GM23338 (cell line): Measurements from ENCODE around the gene TMEM242. TPM values are rescaled to one million over a fixed set of nuclear protein-coding genes. Genes with fewer than 3 reads are reported as not detected.

Experiments
- ATAC-seq: fragments of 200-7000 bp; cut with Tn5 transposase; 3 replicates; pipeline ENCODE4 v1.9.1; 2020
- DNase-seq: peaks from one replicate; pipeline ENCODE4 v3.0.0-alpha.2; 2015; ENCODE audit warnings: low spot score
- H2AFZ ChIP-seq: fragments of 200-600 bp; sonication (generic); 2 replicates; pipeline ENCODE4 v1.8.0; 2016; ENCODE audit warnings: antibody characterized with exemption, mild to moderate bottlenecking, moderate library complexity
- H3F3A ChIP-seq: fragments of 200-600 bp; sonication (generic); replicated peaks from 2 replicates; pipeline ENCODE4 v1.8.0; 2017; ENCODE audit warnings: antibody characterized with exemption, mixed run types, low read depth
- H3K27ac ChIP-seq: fragments of 200-600 bp; sonication (generic); 2 replicates; pipeline ENCODE4 v1.6.1; 2016; ENCODE audit warnings: low read depth
- H3K27me3 ChIP-seq: fragments of 200-600 bp; sonication (generic); 2 replicates; pipeline ENCODE4 v1.8.0; 2016; ENCODE audit warnings: mild to moderate bottlenecking, mixed run types, moderate library complexity; ENCODE audit not compliant: insufficient read depth
- H3K36me3 ChIP-seq: fragments of 200-600 bp; sonication (generic); 2 replicates; pipeline ENCODE4 v1.8.0; 2016; ENCODE audit warnings: mild to moderate bottlenecking; ENCODE audit not compliant: insufficient read depth
- H3K4me1 ChIP-seq: fragments of 200-600 bp; sonication (generic); 2 replicates; pipeline ENCODE4 v1.8.0; 2016; ENCODE audit warnings: mild to moderate bottlenecking, moderate library complexity; ENCODE audit not compliant: insufficient read depth
- H3K4me2 ChIP-seq: fragments of 200-600 bp; sonication (generic); 2 replicates; pipeline ENCODE4 v1.7.1; 2017; ENCODE audit warnings: mixed run types
- H3K4me3 ChIP-seq: fragments of 200-600 bp; sonication (generic); 2 replicates; pipeline ENCODE4 v1.6.1; 2016; ENCODE audit warnings: mixed run types
- H3K79me2 ChIP-seq: fragments of 200-600 bp; sonication (generic); replicated peaks from 2 replicates; pipeline ENCODE4 v1.8.0; 2017; ENCODE audit warnings: mild to moderate bottlenecking; ENCODE audit not compliant: insufficient read depth
- H3K9me2 ChIP-seq: fragments of 200-600 bp; sonication (generic); 2 replicates; pipeline ENCODE4 v1.8.0; 2017; ENCODE audit not compliant: insufficient read depth
- H4K20me1 ChIP-seq: fragments of 200-600 bp; sonication (generic); replicated peaks from 2 replicates; pipeline ENCODE4 v1.8.0; 2017; ENCODE audit warnings: mild to moderate bottlenecking; ENCODE audit not compliant: insufficient read depth
- H3K27ac Mint-ChIP-seq: 2 replicates; pipeline ENCODE4 v1.8.0; 2020; ENCODE audit warnings: inconsistent platforms, mild to moderate bottlenecking, moderate library complexity, mixed read lengths
- H3K27me3 Mint-ChIP-seq: 3 replicates; pipeline ENCODE4 v1.8.0; 2022; ENCODE audit warnings: low read depth, mild to moderate bottlenecking, moderate library complexity, mixed read lengths, inconsistent platforms; ENCODE audit not compliant: insufficient read depth, poor library complexity
- H3K36me3 Mint-ChIP-seq: 3 replicates; pipeline ENCODE4 v1.8.0; 2021; ENCODE audit warnings: low read depth, mild to moderate bottlenecking, inconsistent platforms, moderate library complexity, mixed read lengths
- H3K4me1 Mint-ChIP-seq: 3 replicates; pipeline ENCODE4 v1.8.0; 2020; ENCODE audit warnings: mild to moderate bottlenecking, inconsistent platforms, mixed read lengths
- H3K4me3 Mint-ChIP-seq: 3 replicates; pipeline ENCODE4 v1.8.0; 2021; ENCODE audit warnings: moderate library complexity, mild to moderate bottlenecking, inconsistent platforms, mixed read lengths
- H3K9me3 Mint-ChIP-seq: 3 replicates; pipeline ENCODE4 v1.8.0; 2020; ENCODE audit warnings: moderate library complexity, mild to moderate bottlenecking, inconsistent platforms, mixed read lengths
- CREB1 ChIP-seq: fragments of 250-450 bp; sonication (Bioruptor Pico); IDR thresholded peaks from 2 replicates; pipeline ENCODE4 v1.5.0; 2020; ENCODE audit warnings: low read depth, mild to moderate bottlenecking, moderate library complexity
- CTCF ChIP-seq, 2 experiments: fragments of 200-600 bp in 1 of 2; sonication (generic) in 1 of 2; conservative IDR thresholded peaks; 2 replicates each; pipeline versions ENCODE4 v1.5.1 to v1.6.1; 2016 to 2017; ENCODE audit warnings: antibody characterized with exemption in 2 of 2, low read depth in 2 of 2, mild to moderate bottlenecking in 2 of 2, moderate library complexity in 1 of 2
- ETS1 ChIP-seq: IDR thresholded peaks from 2 replicates; pipeline ENCODE4 v1.6.1; 2016; ENCODE audit warnings: antibody characterized with exemption
- EZH2 ChIP-seq: fragments of 200-600 bp; sonication (generic); IDR thresholded peaks from one replicate; pipeline ENCODE4 v1.8.0; 2017; ENCODE audit warnings: antibody characterized with exemption, mild to moderate bottlenecking, low read depth; ENCODE audit not compliant: unreplicated experiment
- EZH2phosphoT487 ChIP-seq: fragments of 200-600 bp; sonication (generic); IDR thresholded peaks from one replicate; pipeline ENCODE4 v1.8.1; 2018; ENCODE audit warnings: antibody characterized with exemption; ENCODE audit not compliant: unreplicated experiment
- JUNB ChIP-seq: IDR thresholded peaks from one replicate; pipeline ENCODE4 v1.6.1; 2016; ENCODE audit warnings: antibody characterized with exemption; ENCODE audit not compliant: unreplicated experiment
- NANOG ChIP-seq: IDR thresholded peaks from 2 replicates; pipeline ENCODE4 v1.6.1; 2016; ENCODE audit warnings: antibody characterized with exemption, borderline replicate concordance
- POLR2AphosphoS5 ChIP-seq: IDR thresholded peaks from 2 replicates; pipeline ENCODE4 v1.6.1; 2016; ENCODE audit warnings: antibody characterized with exemption, low read depth
- REST ChIP-seq: IDR thresholded peaks from one replicate; pipeline ENCODE4 v1.6.1; 2018; ENCODE audit warnings: antibody characterized with exemption; ENCODE audit not compliant: unreplicated experiment
- STAT1 ChIP-seq: IDR thresholded peaks from one replicate; pipeline ENCODE4 v1.6.1; 2016; ENCODE audit warnings: antibody characterized with exemption; ENCODE audit not compliant: unreplicated experiment
- ZNF114 ChIP-seq: fragments of 250-450 bp; sonication (Bioruptor Pico); IDR thresholded peaks from 2 replicates; pipeline ENCODE4 v1.5.0; 2020; ENCODE audit warnings: mild to moderate bottlenecking, moderate library complexity
- ZNF331 ChIP-seq: fragments of 250-450 bp; sonication (Bioruptor Pico); IDR thresholded peaks from 2 replicates; pipeline ENCODE4 v1.5.0; 2020; ENCODE audit warnings: low read depth, mild to moderate bottlenecking, moderate library complexity
- ZNF462 ChIP-seq: fragments of 250-450 bp; sonication (Bioruptor Pico); IDR thresholded peaks from 2 replicates; pipeline ENCODE4 v1.5.0; 2020; ENCODE audit warnings: mild to moderate bottlenecking, moderate library complexity
- polyA plus RNA-seq: library from polyadenylated mRNA; unstranded; fragments of >200 nt; fragmentation: Nextera tagmentation; extraction: Ambion mirVana; gene quantifications from 2 replicates; pipeline ENCODE4 v1.2.1, GENCODE V29; 2016
- total RNA-seq: library from RNA; depleted of rRNA; stranded (reverse); fragments of >200 nt; shearing (Covaris generic); gene quantifications from 2 replicates; pipeline ENCODE4 v1.2.3, GENCODE V29; 2014

Gene TMEM242
- total and polyA plus RNA-seq, 2 experiments from 2014 or later: 3.7 to 9.7 TPM

GRCh38 chr6:157326979-157327378 is 3.7 kb upstream of the TMEM242 start:
- H3K79me2 ChIP-seq: peaks cover 11% of the 10 kb centered on the region
- DNase-seq (no peak), ATAC-seq (no peak)
- Mint-ChIP-seq H3K4me1 (no peaks in the 10 kb centered on the region; the same call in 2 of the 3 replicates), H3K27ac (no peak overlapping the region), H3K9me3 (no peaks in the 10 kb centered on the region; the same call in 2 of the 3 replicates), H3K36me3 (no peaks in the 10 kb centered on the region; the same call in 2 of the 3 replicates), H3K4me3 (no peak overlapping the region), H3K27me3 (peaks cover 8% of the 10 kb centered on the region)
- H3K4me1 ChIP-seq: peaks cover 10% of the 10 kb centered on the region; the same call in 1 of the 2 replicates
- no peaks in the 10 kb centered on the region for H3K36me3 ChIP-seq
- H3K9me2 ChIP-seq: no peaks in the 10 kb centered on the region
- no peaks in the 10 kb centered on the region for H3F3A ChIP-seq
- H3K27me3 ChIP-seq: no peaks in the 10 kb centered on the region
- TF ChIP-seq EZH2: no peak
- TF ChIP-seq ZNF462 (CRISPR knock-in tag): no peak
- TF ChIP-seq JUNB: no peak
- no peak for TF ChIP-seq NANOG
- TF ChIP-seq EZH2phosphoT487: no peak
- TF ChIP-seq ZNF331 (CRISPR knock-in tag): no peak
- TF ChIP-seq REST: no peak
- TF ChIP-seq ETS1: no peak
- no peak for TF ChIP-seq POLR2AphosphoS5
- TF ChIP-seq CREB1: no peak
- TF ChIP-seq STAT1: no peak
- no peak for TF ChIP-seq CTCF (conservative IDR thresholded peaks at IDR 0.05; ENCODE audit: low read depth in 2 of 2)
- no peak for TF ChIP-seq ZNF114 (CRISPR knock-in tag)
- H2AFZ ChIP-seq: no peak overlapping the region
- no peak overlapping the region for H3K27ac ChIP-seq
- no peaks in the 10 kb centered on the region; the same call in 1 of the 2 replicates for H4K20me1 ChIP-seq
- H3K4me2 ChIP-seq: no peak overlapping the region
- no peak overlapping the region for H3K4me3 ChIP-seq
